Measurements from ENCODE around the gene CEMP1. TPM values are rescaled to one million over a fixed set of nuclear protein-coding genes. Genes with fewer than 3 reads are reported as not detected.
"Not testable (repeated sequence)": the region's sequence is repeated elsewhere in the genome, so short reads cannot be mapped to it uniquely, and the experiment has no call there.

CEMP1 gene
- total RNA-seq, 1 donor from 2014 or later = not detected

GRCh38 chr16:2539845-2540458 lies 8.7 kb upstream of the CEMP1 start:
- not testable (repeated sequence) for H3K9me3 ChIP-seq (ENCODE audit: low read depth); H3K27ac ChIP-seq; H3K27ac Mint-ChIP-seq; H3K4me3 ChIP-seq; H3K4me1 ChIP-seq; H3K9me3 Mint-ChIP-seq; H2AFZ ChIP-seq (replicated peaks); H3K9ac ChIP-seq; H3F3A ChIP-seq (ENCODE audit: low read depth); H3K27me3 Mint-ChIP-seq (ENCODE audit: insufficient read depth, low read depth); H3K27me3 ChIP-seq; H3K36me3 ChIP-seq; H3K4me2 ChIP-seq; H3K36me3 Mint-ChIP-seq
- Histone ChIP-seq H4K20me1 (ENCODE audit: low read depth) (peaks cover 16% of the 10 kb centered on the region), H3K79me2 (ENCODE audit: low read depth) (peaks cover 42% of the 10 kb centered on the region)
- TF ChIP-seq CTCF (IDR thresholded peaks at IDR 0.05) = peak; percentile 54
- Mint-ChIP-seq H3K4me1 (peaks cover 22% of the 10 kb centered on the region), H3K4me3 (peak overlapping the region; percentile 85)
- DNase-seq (ENCODE audit: low spot score) = peak; percentile 45

- DNase-seq (ENCODE audit: low spot score); H2AFZ ChIP-seq (replicated peaks); H3K36me3 ChIP-seq; H3K9ac ChIP-seq; H3K9me3 Mint-ChIP-seq; H3K27me3 Mint-ChIP-seq (ENCODE audit: insufficient read depth, low read depth); H3K4me1 ChIP-seq; H3K27ac ChIP-seq; H3F3A ChIP-seq (ENCODE audit: low read depth); H3K27ac Mint-ChIP-seq; H3K36me3 Mint-ChIP-seq; H3K9me3 ChIP-seq (ENCODE audit: low read depth); H3K27me3 ChIP-seq: not testable (repeated sequence)
- Mint-ChIP-seq H3K4me1 (peaks cover 22% of the 10 kb centered on the region), H3K4me3 (peak overlapping the region; percentile 85)
- Histone ChIP-seq H3K4me3 (peak overlapping the region; percentile 64), H3K79me2 (ENCODE audit: low read depth) (peaks cover 36% of the 10 kb centered on the region), H3K4me2 (peak overlapping the region; percentile 84), H4K20me1 (ENCODE audit: low read depth) (peaks cover 16% of the 10 kb centered on the region)
Measured at GRCh38 chr16:2539192-2539844, 8.1 kb upstream of the CEMP1 start.

- peak; percentile 99 for DNase-seq (ENCODE audit: low spot score)
- peaks cover 15% of the 10 kb centered on the region for H3K27me3 Mint-ChIP-seq (ENCODE audit: insufficient read depth, low read depth)
- no peaks in the 10 kb centered on the region for H3K9me3 Mint-ChIP-seq
- Histone ChIP-seq H2AFZ (replicated peaks) (no peak within 1 kb of the TSS), H3F3A (ENCODE audit: low read depth) (no peaks in the 10 kb centered on the region), H3K4me2 (peak within 1 kb of the TSS; percentile 84), H3K79me2 (ENCODE audit: low read depth) (peaks cover 30% of the 10 kb centered on the region), H3K27me3 (peaks cover 10% of the 10 kb centered on the region), H3K4me3 (peak within 1 kb of the TSS; percentile 64), H4K20me1 (ENCODE audit: low read depth) (peaks cover 16% of the 10 kb centered on the region), H3K36me3 (no peaks in the 10 kb centered on the region), H3K9me3 (ENCODE audit: low read depth) (no peaks in the 10 kb centered on the region), H3K9ac (no peak within 1 kb of the TSS), H3K4me1 (no peaks in the 10 kb centered on the region), H3K27ac (no peak within 1 kb of the TSS)
- no peaks in the 10 kb centered on the region for H3K36me3 Mint-ChIP-seq
- H3K27ac Mint-ChIP-seq = no peak within 1 kb of the TSS
- peaks cover 30% of the 10 kb centered on the region for H3K4me1 Mint-ChIP-seq
- H3K4me3 Mint-ChIP-seq = peak within 1 kb of the TSS; percentile 87
- TF ChIP-seq CTCF (IDR thresholded peaks at IDR 0.05) (no peak), EZH2 (IDR thresholded peaks at IDR 0.05) (no peak), EZH2phosphoT487 (IDR thresholded peaks at IDR 0.05) (no peak)
Measured at GRCh38 chr16:2537451-2538379, 6.5 kb upstream of the CEMP1 start, which contains the start of gene PDPK1. PDPK1 (plus strand) TSS chr16:2538021; CDS start chr16:2538113, 92 bp downstream.

Data from neural progenitor cell (in vitro differentiated cells).